C1 segment of cervical spinal cord (tissue), 14 donors: Measurements from ENCODE around the gene PNCK.
"Not testable (repeated sequence)": the region's sequence is repeated elsewhere in the genome, so short reads cannot be mapped to it uniquely, and the experiment has no call there.

ENCODE experiments used
- DNase-seq, 14 donors: peaks; one replicate each; lab custom pipeline; 2025; lab: John Stamatoyannopoulos, UW

PNCK gene

DNA sequence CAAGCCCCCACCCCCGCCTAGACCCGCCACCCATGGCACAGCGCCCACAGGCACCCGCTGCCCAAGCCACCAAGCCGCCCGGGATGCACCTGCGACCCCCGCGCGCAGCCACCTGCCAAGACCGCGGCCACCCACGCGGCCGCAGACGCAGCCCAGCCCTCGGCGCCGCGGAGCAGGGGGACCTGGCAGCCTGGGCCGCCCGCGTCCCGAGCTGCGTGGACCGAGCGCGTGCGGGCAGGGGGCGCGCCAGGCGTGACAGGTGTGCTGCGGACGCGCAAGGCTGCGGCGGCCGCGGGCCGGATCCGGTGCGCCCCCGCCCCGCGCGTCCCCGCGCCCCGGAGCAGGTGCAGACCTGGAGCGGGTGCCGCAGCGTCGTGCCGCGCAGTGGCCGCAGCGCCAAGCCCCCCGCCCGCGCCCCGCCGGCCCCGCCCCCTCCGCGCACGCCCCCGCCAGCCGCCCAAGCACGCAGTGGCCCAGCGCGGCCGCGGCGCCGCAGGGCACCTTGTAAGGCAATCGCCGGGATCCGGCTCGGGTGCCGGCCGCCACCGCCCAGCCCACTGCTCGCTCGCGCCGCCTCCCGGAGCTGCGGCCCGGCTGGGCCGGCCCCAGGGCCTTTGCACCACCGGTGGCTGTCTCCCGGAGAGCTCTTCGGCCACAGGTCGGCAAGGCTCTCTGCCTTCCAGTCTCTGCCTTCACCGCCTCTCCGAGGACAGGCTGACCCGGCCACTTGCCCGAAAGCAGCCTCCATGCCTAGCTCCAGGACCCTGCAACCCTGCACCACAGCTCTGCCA lies at the start of gene PNCK:
PNCK (minus strand) TSS at position 386 of the 791 bp plus-strand sequence. CDS start 737 bp downstream, outside the sequence.
- DNase-seq, result no peak

DNA sequence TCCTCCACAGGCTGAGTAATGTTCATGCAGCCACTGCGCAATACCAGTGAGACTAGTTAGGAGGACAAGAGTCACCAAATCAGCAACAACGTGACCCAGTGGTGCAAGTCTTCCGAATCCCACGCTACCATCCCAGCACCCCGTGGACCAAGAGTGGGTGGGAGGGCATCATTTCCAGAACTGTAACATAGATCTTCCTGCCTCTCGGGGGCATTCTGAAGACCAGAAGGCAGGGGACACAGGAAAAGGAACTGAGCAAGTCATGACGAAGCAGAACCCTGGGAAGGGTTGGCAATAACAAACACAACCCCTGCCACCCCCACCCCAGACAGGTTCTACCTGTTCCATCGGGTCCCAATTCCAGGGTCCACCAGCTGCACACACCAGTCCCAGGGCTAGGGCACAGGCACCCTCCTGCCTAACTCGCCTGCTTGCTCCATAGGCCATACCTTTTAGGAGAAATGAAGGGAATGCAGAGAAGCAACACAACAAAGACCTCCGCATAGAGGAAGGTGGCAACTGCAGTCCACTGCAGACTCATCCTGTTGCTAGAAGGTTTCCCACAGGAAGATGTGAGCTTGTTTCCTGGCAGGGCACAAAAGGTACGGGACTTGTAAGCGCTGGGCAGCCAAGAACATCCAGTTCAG lies 49.2 kb upstream of the PNCK start:
- no peak for DNase-seq

DNA sequence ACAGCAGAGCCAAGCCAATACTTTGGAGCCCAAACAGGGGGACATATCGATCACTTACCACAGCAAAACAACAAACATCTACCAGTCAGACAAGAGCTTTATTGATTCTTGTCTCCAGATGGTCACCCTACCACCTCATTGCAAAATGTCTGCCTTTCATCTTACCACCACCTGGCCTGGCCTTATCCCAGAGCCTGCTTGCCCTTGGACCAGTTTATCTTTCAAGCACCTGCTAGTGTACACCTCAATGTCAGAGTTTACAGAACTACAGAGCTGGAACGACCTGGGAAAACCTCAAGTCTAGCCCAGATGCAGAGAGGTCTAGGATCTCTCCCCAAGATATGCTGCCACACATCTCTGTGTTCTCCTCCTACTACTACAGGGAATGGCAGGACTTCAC lies 46.1 kb upstream of the PNCK start:
- no peak for DNase-seq

DNA sequence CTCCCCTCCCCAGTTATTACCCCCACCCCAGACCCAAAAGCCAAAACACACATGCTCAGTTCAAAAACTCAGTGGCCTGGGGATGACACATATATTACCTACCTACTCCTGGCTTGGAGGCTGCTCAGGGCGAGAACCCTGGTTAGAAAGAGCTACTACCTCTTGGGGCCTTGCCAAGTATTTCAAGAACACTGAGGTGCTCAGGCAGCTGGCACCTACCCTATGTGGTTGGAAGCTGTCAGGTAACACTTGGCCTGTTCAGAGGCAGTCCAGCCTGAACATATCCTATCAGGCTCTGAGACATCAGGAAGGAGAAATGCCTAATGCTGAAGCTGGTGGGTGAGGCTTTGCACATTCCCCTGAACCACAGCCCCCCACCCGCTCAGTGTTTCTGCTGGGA lies 45.6 kb upstream of the PNCK start:
- DNase-seq, result no peak

DNA sequence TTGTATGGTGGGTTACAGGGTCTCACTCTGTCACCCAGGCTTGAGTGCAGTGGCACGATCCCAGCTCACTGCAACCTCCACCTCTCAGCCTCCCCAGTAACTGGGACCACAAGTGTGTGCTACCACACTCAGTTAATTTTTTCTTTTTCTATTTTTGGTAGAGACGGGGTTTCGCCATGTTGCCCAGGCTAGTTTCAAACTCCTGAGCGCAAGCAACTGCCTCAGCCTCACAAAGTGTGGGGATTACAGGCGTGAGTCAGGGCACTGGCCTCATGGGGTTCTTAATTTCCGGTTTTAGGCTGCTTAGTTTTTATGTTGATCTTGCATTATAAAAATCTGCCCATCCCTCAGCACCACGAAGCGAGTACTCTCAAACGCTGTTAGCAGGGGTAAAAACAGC lies 43.8 kb upstream of the PNCK start:
- no peak for DNase-seq

DNA sequence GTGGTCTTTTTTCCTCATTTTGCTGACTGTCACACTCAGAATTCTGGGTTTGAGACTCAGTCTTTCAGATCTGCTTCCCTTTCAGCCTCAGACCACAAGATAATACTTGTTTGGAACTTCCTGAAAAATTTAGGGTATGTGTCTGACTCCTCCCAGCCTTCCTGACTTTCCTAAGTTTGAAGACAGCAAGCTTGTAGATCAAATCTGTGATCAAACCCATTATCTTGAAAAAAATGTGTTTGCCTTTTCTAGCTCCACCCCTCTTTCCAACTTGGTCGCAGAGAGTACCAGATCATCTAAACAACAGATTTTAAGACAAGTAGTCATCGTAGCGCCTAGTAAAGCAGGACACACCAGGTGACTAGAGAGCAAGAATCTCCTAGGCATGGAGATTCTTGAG lies 40.6 kb upstream of the PNCK start:
- DNase-seq, result no peak

DNA sequence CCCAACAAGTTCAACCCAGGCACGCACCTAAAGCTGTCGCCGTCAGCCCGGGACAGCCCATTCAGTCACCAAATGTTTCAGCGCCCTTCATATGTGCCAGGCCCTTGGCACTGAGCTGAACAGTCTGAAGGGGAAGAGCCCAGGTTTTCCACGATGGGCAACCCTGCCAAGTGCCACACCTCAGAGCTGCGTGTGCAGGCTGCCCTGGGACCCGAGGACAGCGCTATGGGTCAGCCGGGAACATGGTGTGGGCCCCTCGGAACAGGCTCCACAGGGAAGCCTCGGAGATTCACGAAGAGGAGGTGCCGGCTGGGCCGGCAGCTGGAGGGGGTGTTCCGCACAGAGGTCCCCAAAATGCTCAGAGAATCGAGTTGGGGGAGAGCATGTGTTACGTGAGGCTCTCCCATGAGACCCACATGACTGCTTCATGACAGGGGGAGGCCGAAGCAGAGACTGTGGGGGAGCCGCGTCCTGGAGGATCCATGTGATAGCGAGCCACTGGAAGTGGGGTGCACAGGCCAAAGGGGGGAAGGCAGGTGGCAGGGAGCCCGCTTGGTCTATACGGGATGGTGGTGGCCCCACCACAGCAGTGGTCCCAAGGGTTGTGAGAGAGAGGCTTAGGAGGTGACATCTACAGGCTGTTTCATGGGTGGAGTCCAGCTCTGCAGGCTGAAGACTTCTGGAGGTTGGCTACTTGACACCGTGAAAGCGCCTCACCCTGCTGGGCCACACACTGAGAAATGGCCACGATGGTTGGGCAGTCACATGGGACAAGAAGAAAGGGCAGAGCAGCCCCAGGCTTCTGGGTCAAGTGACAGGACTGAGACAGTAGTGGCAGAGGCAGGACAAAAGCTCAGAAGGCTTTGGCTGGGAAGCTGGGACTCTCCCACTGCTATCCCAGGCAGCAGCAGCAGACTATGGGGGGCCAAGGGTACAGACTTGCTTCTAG lies 36.4 kb upstream of the PNCK start:
- DNase-seq, result no peak

DNA sequence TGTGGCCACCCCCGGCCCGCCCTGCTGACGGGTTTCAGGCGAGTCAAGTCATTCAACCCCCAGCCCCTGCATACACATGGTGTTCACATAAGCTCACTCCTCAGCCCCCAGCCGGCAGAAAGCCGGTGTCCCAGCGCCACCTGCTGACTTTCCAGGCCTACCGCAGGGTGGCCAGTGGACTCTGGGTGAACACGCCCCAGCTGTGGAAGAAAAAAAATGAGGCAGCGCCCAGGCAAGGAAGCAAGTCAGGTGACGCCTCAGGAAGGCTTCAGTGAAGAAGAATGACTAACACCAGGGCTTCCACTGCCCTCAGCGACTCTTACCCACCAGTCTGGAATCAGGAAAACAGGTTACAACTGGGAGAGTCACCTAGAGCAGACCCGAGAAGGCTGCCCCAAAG lies 34.8 kb upstream of the PNCK start:
- DNase-seq, result peak in 10 of 14 donors; percentile 20 to 68 (median 34)

DNA sequence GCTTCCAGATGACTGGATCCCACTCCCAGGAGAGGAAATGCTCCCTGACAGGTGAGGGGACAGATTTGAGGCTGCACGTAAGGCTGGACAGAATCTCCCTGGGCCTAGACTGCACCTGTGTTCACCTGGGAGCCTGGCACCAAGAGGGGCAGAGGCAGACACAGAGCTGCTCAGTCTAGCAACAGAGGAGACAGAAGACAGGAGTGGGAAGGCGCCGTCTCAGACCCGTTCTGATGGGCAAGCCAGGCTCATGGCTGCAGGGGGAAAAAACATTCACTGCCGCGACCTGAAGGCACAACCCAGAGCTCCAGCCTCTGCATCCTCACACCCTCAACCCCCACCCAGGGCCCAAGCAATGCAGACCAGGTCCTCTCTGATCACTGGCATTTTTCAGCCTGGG lies 33.8 kb upstream of the PNCK start:
- no peak for DNase-seq

DNA sequence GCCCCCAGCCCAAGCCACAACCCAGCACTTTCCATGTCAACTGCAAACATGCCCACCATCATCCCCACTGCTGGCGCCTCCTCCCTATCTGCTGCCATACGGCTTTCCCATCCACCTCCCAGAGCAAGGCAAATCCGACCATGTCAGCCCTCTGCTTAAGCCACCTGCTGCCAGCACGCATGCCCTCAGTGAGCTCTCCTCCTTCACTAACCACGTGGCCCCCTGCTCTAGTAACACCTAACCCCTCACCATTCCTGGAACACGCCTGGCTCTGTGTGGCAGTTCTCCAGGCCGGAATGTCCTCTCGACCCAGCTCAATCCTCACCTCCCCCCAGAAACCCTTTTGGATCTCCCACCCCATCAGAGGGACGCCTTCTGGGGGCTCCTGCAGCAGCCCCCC lies 33.2 kb upstream of the PNCK start:
- DNase-seq, result no peak

DNA sequence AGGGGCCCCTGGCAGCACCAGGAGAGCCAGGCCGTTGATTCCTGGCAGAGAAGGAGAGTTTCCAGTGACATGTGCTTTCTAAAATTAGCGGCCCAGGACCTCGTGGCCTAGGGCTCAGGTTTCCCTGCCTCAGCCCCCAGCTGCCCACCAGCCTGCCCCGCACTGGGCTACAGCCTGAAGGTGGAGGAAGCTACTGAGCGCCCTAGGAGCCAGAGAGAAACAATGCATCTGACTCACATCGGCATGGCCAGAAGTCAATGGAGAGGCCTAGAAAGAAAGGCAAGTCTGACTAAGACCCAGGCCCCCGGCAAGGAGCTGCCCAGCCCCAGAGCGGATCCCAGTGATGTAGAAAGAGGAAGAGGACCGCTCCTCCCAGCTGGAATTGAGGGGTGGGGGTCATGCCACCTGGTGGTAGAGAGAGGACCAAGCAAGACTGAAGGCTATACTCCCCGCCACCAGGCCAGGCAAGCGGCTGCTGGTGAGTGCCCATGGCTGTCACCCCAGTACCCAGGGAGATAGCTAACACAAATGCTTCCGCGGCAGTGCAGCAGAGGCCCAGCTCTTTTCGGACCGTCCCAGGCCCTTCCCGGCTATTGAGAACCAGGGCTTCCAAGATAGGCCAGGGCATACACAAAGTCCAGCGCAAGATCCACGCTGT lies 31.9 kb upstream of the PNCK start:
- DNase-seq, result not testable (repeated sequence)

DNA sequence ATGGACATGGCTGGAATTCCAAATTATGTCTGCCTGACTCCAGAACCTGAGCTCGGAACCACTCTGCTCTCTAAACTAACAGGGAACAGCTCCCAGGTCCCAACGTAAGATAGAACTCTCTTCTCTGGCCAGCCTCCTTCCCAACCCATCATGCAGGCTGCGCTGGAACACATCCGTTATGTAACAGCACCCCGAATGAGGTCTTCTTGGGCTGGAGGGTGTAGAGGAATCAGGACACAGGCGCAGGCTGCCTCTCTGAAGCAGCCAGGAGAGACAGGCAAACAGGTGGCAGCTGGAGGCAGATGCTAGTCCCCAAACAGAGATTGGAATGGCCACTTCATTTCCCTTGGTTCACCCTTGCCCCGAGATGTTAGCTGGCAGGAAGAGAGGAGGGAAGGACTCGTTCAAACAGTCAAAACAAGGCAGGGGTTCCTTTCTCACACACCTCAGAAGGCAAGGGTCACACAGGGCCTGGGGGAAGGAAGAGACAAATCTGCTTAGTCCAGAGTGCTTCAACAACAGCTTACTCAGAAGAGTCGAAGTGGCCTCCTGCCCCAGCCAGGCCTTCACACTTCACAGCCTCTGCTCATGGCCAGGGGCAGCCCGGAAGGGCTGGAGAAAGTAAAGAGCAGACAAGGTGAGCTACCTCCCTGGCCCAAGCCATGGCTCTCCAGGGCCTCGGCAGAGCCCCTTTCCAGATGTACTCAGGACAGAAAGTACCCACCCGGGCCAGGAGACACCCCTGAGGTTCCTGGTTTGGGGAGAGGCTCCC lies 31.2 kb upstream of the PNCK start:
- DNase-seq, result not testable (repeated sequence)

DNA sequence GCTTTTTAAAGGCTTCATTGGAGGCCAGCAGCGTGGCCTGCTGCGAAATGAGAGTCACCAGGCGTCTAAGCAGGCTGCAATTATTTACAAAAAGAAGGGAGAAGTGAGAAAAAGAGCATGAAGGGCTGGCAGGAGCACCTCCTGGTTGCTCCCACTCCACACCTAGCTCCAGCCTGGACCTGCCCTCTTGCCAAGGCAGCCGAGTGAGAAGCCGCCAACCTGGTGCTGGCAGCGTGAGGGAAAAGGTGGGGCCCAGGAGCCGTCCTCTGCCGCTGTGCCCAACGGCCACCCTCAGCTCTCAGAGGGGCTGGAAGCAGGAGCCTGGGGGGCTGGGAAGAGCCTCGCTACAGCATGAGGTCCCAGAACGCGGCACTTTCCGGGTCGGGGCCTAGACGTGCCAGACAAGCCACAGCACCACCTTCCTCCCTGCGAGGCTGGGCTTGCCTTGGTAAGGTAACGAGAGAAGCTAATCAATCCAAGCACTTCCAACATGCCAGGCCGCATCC lies 30.5 kb upstream of the PNCK start:
- DNase-seq, result peak in 1 of 14 donors; percentile 29

DNA sequence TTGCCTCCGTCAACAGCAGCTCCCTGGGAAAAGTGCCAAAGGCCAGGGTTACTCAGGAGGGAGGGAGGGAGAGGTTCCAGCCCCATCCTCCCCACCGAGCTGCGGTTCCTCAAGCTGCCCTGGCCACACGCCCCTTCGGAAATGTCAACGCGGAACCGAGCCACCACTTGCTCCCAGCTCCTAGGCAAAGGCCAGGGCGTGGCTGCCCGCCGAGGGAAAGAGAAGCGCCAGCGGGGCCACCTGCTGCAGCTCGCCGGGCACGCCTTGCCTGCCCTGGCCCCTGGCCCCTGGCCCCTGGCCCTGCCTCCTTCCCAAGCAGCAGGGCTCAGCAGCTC lies 29.4 kb upstream of the PNCK start:
- DNase-seq, result no peak

DNA sequence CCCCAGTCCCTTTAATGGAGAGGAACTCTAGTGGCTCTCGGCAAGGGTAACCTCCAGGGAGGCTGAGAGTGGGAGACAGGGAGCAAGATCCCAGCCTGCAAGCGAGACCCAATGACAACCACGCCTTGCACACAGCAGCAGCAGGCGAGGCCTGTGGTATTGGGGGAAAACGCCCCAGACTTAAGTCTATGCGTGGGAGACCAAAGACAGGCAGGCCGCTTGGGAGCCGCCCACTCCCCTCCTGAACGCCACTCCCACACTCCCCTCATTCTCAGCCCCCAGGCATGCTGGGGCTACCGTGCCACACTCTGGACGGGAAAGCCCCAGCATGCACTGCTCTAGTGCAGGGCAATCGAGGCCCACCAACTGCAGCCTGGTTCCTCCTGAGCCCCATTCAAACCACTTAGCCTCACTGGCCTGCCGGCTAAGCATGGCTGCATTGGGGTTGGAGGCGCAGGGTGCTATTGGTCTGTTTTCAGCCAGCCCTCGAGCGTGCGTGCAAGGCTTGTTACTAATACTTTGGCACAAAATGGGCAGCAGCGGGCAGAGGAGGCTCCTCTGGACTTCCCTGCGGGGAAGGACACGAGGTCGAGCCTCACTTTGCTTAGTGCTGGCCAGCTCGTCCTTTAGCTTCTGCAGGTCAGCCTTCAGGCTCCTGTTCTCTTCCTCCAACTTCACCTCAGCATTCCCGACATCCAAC lies 28.9 kb upstream of the PNCK start:
- no peak for DNase-seq

DNA sequence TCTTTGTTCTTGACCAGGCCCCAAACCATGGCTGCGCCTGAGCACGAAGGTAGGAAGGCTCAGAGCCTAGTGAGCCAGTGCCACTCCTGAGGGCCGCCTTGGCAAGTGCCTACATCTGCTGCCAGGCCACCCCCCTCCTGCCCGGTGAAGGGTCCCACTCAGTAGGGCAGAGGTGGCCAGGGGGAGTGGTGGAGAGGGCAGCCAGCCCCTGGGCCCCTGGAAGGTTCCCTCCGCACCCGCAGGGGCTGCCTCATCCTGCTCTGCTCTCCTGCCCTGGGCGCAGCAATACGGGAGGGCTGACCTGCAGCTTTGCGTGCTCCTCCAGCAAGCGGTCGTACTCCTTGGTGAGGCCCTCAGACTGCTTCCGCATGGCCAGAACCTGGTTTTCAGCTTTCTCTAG lies 28.1 kb upstream of the PNCK start:
- no peak for DNase-seq

DNA sequence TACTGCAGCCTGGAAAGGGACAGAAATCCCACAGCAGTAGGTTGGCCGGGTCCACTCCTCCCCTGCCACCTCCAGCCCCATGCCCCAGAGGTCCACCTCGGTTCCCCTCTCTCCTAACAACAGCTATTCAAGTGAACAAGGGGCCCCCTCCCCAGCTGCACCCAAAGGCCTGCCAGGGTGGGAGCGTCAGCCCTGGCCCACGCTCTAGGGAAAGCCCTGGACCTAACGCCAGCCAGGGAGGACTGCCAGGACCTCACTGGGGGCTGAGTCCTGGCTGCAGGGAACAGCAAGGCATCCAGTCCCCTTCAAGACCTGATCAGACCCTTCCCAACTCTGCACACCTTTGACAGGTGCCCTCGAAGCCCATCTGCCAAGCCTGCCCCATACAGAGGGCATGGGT lies 27.4 kb upstream of the PNCK start:
- no peak for DNase-seq

DNA sequence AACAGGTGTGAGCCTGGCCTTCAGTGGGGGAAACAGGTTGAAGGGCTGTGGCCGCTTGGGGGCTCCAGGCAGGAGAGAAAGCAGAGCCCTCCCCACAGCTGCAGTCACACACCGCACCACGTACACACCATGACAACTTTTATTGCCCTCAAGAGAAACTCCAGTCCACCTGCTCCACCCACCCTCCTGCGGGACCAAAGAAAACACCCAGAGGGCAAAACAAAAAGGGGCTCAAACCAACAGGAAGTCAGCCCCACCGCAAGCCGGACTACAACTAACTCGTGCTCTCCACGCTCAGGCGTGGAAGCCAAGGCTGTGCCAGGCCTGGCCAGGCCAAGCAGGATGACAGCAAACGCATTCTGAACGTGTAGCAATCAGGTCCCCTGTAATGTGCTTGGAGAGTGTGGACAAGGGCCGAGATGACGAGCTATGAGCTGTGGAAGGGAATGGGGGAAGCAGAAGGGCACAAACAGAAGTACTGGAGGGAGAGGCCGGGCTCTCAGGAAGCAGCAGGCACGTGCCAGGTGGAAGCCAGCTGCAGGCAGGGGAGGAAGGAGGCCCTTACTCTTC lies 26.8 kb upstream of the PNCK start:
- no peak for DNase-seq

DNA sequence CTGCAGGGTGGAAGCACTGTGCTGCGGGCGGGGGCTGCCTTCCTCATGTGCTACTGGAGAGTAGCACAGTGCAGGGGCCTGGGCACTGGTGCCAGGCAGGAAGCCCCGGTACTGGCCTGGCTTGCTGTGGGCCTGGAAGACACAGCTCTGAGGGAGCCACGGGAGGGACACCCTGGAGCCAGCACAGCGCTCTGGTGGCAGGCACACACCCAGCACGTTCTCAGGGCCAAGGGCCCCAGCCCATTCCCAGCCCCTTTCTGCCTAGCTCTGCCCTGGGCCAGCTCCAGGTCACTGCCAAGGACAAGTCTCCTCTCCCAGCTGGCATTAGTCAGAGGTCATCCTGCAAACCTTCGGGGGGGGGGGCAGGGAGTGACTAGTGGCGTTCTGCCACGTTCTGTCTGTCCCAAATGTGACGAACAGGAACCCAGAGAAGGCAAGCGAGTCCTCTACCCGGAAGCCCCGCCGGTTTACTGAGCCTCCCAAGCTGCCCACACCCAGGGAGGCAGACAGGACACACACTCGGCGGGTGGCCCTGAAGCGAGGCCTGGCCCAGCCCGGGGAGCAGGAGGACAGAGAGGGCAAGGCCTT lies 26.3 kb upstream of the PNCK start:
- peak in 1 of 14 donors; percentile 50 for DNase-seq
